Loucy (cell line): ENCODE measurements around the gene RSAD2.

Experiments used
- H2AFZ ChIP-seq: fragments of 200-600 bp; sonication (generic); 2 replicates; pipeline ENCODE4 v1.6.0; 2016; ENCODE audit warnings: antibody characterized with exemption, mild to moderate bottlenecking, low read length, moderate library complexity
- H3F3A ChIP-seq: fragments of 200-600 bp; 2 replicates; pipeline ENCODE4 v1.6.0; 2016; ENCODE audit warnings: antibody characterized with exemption, low read depth, mild to moderate bottlenecking
- H3K27me3 ChIP-seq: fragments of 200-600 bp; sonication (generic); 2 replicates; pipeline ENCODE4 v1.6.1; 2014; ENCODE audit warnings: low read length, mild to moderate bottlenecking; ENCODE audit not compliant: insufficient read depth, poor library complexity, severe bottlenecking
- H3K36me3 ChIP-seq: fragments of 200-600 bp; sonication (generic); 2 replicates; pipeline ENCODE4 v1.6.1; 2016; ENCODE audit warnings: low read length; ENCODE audit not compliant: insufficient read depth
- H3K4me1 ChIP-seq: fragments of 200-600 bp; sonication (generic); 2 replicates; pipeline ENCODE4 v1.5.1; 2014; ENCODE audit warnings: low read length, mild to moderate bottlenecking; ENCODE audit not compliant: insufficient read depth, poor library complexity, severe bottlenecking
- H3K4me2 ChIP-seq: fragments of 200-600 bp; sonication (generic); 2 replicates; pipeline ENCODE4 v1.6.0; 2014; ENCODE audit warnings: antibody characterized with exemption, low read length, low read depth, mild to moderate bottlenecking; ENCODE audit not compliant: poor library complexity, severe bottlenecking
- H3K4me3 ChIP-seq: fragments of 200-600 bp; sonication (generic); 2 replicates; pipeline ENCODE4 v1.5.1; 2014; ENCODE audit warnings: low read length, mild to moderate bottlenecking, mixed read lengths; ENCODE audit not compliant: poor library complexity, severe bottlenecking
- H3K79me2 ChIP-seq: fragments of 200-600 bp; sonication (generic); 2 replicates; pipeline ENCODE4 v1.6.1; 2014; ENCODE audit warnings: low read length; ENCODE audit not compliant: insufficient read depth
- H3K9ac ChIP-seq: fragments of 200-600 bp; sonication (generic); 2 replicates; pipeline ENCODE4 v1.6.0; 2014; ENCODE audit warnings: mild to moderate bottlenecking, low read depth, low read length, moderate library complexity; ENCODE audit not compliant: poor library complexity, severe bottlenecking
- H3K9me2 ChIP-seq: fragments of 200-600 bp; sonication (generic); replicated peaks from 2 replicates; pipeline ENCODE4 v1.6.1; 2016; ENCODE audit warnings: low read depth, low read length, mixed read lengths
- H3K9me3 ChIP-seq: fragments of 200-600 bp; sonication (generic); 2 replicates; pipeline ENCODE4 v1.6.1; 2014; ENCODE audit warnings: mild to moderate bottlenecking, antibody characterized with exemption, low read length, low read depth; ENCODE audit not compliant: insufficient read depth
- H4K20me1 ChIP-seq: fragments of 200-600 bp; sonication (generic); 2 replicates; pipeline ENCODE4 v1.6.0; 2014; ENCODE audit warnings: antibody characterized with exemption, low read length, mild to moderate bottlenecking; ENCODE audit not compliant: insufficient read depth, poor library complexity, severe bottlenecking
- EZH2phosphoT487 ChIP-seq: fragments of 200-600 bp; IDR thresholded peaks from 2 replicates; pipeline ENCODE4 v1.6.1; 2018; ENCODE audit warnings: antibody characterized with exemption, mild to moderate bottlenecking, moderate library complexity, borderline replicate concordance
- TF ChIP-seq, protein P1 (sequence below): fragments of 200-600 bp; sonication (generic); conservative IDR thresholded peaks from 2 replicates; pipeline ENCODE4 v1.5.1; 2014; ENCODE audit warnings: mild to moderate bottlenecking, antibody characterized with exemption, low read length

Gene RSAD2

GRCh38 chr2:6864923-6865345, 12.6 kb upstream of the RSAD2 start:
- H3K4me2 ChIP-seq = peak overlapping the region; percentile 93
- peak overlapping the region; percentile 86 for H3K4me3 ChIP-seq
- H3K4me1 ChIP-seq = peaks cover 56% of the 10 kb centered on the region
- peak overlapping the region; percentile 70 for H2AFZ ChIP-seq
- H3K9ac ChIP-seq = peak overlapping the region; percentile 89
- H3K27me3 ChIP-seq = no peaks in the 10 kb centered on the region
- peaks cover 13% of the 10 kb centered on the region; the same call in 1 of the 2 replicates for H3K36me3 ChIP-seq
- H3K79me2 ChIP-seq = peaks cover 46% of the 10 kb centered on the region
- H3K9me2 ChIP-seq = no peaks in the 10 kb centered on the region
- H3K9me3 ChIP-seq = peaks cover 10% of the 10 kb centered on the region; the same call in 1 of the 2 replicates
- H4K20me1 ChIP-seq = no peaks in the 10 kb centered on the region
- no peaks in the 10 kb centered on the region for H3F3A ChIP-seq
- no peak for TF ChIP-seq EZH2phosphoT487
- TF ChIP-seq, protein P1, sequence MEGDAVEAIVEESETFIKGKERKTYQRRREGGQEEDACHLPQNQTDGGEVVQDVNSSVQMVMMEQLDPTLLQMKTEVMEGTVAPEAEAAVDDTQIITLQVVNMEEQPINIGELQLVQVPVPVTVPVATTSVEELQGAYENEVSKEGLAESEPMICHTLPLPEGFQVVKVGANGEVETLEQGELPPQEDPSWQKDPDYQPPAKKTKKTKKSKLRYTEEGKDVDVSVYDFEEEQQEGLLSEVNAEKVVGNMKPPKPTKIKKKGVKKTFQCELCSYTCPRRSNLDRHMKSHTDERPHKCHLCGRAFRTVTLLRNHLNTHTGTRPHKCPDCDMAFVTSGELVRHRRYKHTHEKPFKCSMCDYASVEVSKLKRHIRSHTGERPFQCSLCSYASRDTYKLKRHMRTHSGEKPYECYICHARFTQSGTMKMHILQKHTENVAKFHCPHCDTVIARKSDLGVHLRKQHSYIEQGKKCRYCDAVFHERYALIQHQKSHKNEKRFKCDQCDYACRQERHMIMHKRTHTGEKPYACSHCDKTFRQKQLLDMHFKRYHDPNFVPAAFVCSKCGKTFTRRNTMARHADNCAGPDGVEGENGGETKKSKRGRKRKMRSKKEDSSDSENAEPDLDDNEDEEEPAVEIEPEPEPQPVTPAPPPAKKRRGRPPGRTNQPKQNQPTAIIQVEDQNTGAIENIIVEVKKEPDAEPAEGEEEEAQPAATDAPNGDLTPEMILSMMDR = no peak

DNA sequence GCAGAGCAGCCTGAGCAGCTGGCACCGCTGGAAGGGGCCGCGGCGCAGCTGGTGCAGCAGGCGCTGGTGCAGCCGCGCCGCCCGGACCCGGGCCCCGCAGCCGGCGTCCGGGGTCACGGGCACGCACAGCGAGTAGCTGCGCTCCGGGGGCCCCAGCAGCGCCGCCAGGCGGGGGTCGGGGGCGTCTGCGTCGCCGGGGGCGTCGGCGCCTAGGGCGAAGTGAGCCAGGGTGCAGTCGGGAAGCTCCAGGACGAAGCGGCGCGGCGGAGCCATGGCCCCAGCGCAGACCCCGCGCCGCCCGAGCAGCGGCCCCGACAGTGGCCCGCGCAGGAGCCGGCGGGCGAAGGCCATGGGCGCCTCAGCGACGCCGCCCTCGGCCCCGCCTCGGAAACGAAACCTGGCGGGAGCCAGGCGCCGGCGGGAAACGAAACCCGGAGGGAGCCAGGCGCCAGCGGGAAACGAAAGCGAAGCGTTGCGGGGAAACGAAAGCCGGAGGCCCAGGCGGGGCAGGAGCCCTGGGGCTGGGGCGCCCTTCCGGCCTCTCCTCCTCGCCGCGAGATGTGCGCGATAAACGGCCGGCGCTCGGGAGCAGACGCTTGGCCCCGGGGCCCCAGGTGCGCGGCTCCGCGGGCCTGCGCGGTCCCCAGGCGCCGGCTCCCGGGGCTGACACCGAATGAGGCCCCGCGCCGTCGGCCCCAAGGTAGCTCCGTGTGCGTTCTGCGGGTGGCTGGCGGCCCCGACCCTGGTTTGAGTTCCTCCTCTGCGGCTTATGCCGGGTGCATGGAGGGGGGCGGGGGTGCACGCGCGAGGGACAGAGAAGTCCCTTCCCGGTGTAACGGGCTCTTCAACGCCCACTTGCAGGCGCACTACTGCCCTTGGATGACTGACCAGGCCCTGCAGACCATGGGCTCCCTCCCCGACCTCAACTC, 12.0 kb upstream of the RSAD2 start, which contains the start of gene CMPK2:
Gene CMPK2 (minus strand): TSS at position 562 of the 929 bp plus-strand sequence. CDS start 211 bp downstream, at position 351.
- no peaks in the 10 kb centered on the region for H3K27me3 ChIP-seq
- H3F3A ChIP-seq = no peaks in the 10 kb centered on the region
- peaks cover 4% of the 10 kb centered on the region; the same call in 1 of the 2 replicates for H3K9me3 ChIP-seq
- no peaks in the 10 kb centered on the region for H3K9me2 ChIP-seq
- peak within 1 kb of the TSS; percentile 89 for H3K9ac ChIP-seq
- no peaks in the 10 kb centered on the region for H4K20me1 ChIP-seq
- peak within 1 kb of the TSS; percentile 86 for H3K4me3 ChIP-seq
- peaks cover 46% of the 10 kb centered on the region for H3K79me2 ChIP-seq
- H3K4me2 ChIP-seq = peak within 1 kb of the TSS; percentile 93
- H3K4me1 ChIP-seq = peaks cover 59% of the 10 kb centered on the region
- TF ChIP-seq, protein P1 = peak; percentile 39
- no peak for TF ChIP-seq EZH2phosphoT487
- H2AFZ ChIP-seq = peak within 1 kb of the TSS; percentile 90
- peaks cover 6% of the 10 kb centered on the region; the same call in 1 of the 2 replicates for H3K36me3 ChIP-seq

- Histone ChIP-seq H3K36me3 (no peaks in the 10 kb centered on the region), H3K9ac (peak overlapping the region; percentile 89), H3K4me1 (peaks cover 61% of the 10 kb centered on the region)
These were observed 11.3 kb upstream of the RSAD2 start for GRCh38 chr2:6866275-6866671.

More at GRCh38 chr2:6866275-6866671, 11.3 kb upstream of the RSAD2 start:
- peak overlapping the region; percentile 90 for H2AFZ ChIP-seq
- H3K27me3 ChIP-seq = no peaks in the 10 kb centered on the region
- TF ChIP-seq, protein P1 = peak; percentile 81
- TF ChIP-seq EZH2phosphoT487 = no peak
- no peaks in the 10 kb centered on the region for H3F3A ChIP-seq
- peak overlapping the region; percentile 93 for H3K4me2 ChIP-seq
- peak overlapping the region; percentile 86 for H3K4me3 ChIP-seq
- peaks cover 46% of the 10 kb centered on the region for H3K79me2 ChIP-seq
- H3K9me3 ChIP-seq = no peaks in the 10 kb centered on the region
- no peaks in the 10 kb centered on the region for H4K20me1 ChIP-seq
- no peaks in the 10 kb centered on the region for H3K9me2 ChIP-seq
